C1 segment of cervical spinal cord (tissue), 14 donors: ENCODE results near the gene TRIM41.
"Not testable (repeated sequence)": the region's sequence is repeated elsewhere in the genome, so short reads cannot be mapped to it uniquely, and the experiment has no call there.

ENCODE experiments used
- DNase-seq, 14 donors: peaks; one replicate each; lab custom pipeline; 2025; lab: John Stamatoyannopoulos, UW

TRIM41 gene

DNA sequence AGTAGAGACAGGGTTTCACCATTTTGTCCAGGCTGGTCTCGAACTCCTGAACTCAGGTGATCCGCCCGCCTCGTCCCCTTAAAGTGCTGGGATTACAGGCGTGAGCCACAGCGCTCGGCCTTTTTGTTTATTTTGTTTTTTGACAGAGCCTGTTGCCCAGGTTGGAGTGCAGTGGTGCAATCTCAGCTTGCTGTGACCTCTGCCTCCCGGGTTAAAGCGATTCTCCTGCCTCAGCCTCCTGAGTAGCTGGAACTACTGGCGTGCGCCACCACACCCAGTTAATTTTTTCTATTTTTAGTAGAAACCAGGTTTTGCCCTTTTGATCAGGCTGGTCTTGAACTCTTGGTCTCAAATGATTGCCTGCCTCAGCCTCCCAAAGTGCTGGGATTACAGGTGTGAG, 12.9 kb upstream of the TRIM41 start:
- DNase-seq, result not testable (repeated sequence)

DNA sequence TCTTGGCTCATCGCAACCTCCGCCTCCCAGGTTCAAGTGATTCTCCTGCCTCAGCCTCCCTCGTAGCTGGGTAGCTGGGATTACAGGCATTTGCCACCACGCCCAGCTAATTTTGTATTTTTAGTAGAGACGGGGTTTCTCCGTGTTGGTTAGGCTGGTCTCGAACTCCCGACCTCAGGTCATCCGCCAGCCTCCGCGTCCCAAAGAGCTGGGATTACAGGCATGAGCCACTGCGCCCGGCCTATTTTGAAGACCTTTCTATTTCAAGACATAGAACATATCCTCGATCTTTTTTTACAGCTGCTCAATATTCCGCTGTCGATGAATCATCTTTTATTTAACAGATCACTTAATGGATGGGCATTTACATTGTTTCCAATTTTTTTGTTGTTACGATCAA, 12.4 kb upstream of the TRIM41 start:
- DNase-seq, result not testable (repeated sequence)

DNA sequence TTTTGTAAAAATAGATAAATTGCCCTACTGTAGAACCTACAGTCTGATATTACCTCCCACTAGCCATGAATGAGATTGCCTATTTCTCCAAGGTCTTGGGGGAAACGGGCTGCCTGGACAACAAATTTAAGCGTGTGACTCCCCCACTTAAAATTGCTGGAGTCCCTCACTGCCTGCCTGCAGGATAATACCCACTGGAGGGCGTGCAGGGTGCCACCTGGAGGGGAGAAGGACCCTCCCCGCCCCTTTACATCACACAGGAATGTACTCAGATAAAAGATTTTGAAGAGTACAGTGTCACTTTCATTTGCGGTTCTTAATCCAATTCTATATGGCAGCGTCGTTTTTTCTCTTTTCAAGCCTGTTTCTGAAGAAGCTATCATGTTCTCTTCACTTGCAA, 11.9 kb upstream of the TRIM41 start:
- no peak for DNase-seq

DNA sequence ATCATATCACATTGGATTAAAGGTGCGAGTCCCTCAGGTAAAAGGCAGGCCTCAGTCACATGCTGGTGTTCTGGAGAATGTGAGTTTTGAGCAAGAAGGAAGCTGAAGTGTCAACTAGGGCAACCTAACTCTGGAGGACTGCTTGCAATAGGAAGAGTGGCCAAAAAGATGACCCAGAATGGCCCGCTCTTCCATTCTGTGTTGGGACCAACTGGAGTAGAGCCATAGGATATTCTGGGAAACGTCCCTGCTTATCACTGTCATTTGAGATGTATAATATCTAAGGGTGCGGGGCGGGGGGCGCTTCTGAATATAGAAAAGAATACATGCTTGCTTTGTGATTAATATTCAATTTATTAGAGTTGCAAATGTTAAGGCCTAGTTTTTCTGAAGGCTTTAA, 11.0 kb upstream of the TRIM41 start:
- no peak for DNase-seq

DNA sequence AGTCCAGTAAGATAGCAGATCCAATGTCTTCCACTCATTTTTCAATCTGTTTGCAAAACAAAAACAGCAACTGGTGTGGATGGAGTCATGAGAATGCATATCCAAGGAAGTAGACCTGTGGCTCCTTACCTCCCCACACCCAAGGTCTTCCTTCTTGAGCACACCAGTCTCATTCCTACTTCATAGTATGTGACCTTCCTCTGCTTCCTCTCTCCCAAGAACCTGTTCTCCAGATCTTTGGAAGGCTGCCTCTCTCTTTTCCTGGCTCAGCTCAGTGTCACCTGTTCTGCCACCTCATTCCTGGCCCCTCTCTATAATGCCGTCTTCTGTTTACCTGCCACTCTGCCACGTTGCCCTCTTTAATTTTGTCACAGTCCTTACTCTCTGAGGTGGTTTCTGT, 10.1 kb upstream of the TRIM41 start:
- DNase-seq, result no peak

DNA sequence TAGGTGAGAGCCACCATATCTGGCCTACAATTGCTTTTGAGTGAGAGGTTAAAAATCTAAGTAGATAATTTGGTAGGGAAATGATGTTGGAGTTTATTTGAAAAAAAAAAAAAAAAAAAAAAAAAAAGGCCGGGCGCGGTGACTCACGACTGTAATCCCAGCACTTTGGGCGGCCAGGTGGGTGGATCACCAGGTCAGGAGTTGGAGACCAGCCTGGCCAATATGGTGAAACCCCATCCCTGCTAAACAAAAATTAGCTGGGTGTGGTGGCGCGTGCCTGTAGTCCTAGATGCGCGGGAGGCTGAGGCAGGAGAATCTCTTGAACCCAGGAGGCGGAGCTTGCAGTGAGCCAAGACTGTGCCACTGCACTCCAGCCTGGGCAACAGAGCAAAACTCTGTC, 8.8 kb upstream of the TRIM41 start:
- not testable (repeated sequence) for DNase-seq

DNA sequence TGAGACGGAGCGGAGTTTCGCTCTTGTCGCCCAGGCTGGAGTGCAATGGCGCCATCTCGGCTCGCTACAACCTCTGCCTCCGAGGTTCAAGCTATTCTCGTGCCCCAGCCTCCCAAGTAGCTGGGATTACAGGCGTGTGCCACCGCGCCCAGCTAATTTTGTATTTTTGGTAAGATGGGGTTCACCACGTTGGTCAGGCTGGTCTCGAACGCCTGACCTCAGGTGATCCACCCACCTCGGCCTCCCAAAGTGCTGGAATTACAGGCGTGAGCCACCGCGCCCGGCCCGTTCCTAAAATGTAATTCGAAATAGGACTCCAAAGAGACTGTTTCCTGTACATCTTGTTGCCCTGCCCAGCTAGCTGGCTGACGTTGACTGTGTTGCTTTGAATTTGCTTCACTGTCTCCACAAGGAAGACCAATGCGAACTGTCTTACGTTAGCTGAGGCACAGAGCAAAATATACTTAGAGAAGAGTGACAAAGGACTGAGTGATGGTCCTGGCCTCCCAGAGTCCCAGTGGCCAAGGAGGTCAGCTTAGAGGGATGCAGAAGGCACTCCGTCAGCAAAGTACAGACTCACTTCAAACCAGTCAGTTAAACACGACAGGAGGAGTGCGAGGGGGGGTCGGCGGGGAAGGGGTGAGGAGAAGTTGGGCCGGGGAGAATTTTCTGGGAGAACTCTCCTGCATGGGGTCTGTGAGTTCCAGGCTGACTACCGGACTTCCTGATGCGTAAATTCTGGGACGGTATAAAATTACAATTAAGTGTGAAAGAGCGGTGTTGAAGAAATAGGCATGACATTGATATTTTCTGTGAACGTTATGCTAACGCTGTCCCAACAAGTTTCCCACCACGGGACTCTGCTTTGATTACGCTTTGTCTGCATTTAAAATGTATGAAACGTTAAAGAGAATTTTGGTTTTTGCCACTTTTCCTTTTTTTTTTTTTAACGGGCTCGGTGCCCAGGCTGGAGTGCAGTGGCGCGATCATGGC, 6.8 kb upstream of the TRIM41 start:
- no peak for DNase-seq

DNA sequence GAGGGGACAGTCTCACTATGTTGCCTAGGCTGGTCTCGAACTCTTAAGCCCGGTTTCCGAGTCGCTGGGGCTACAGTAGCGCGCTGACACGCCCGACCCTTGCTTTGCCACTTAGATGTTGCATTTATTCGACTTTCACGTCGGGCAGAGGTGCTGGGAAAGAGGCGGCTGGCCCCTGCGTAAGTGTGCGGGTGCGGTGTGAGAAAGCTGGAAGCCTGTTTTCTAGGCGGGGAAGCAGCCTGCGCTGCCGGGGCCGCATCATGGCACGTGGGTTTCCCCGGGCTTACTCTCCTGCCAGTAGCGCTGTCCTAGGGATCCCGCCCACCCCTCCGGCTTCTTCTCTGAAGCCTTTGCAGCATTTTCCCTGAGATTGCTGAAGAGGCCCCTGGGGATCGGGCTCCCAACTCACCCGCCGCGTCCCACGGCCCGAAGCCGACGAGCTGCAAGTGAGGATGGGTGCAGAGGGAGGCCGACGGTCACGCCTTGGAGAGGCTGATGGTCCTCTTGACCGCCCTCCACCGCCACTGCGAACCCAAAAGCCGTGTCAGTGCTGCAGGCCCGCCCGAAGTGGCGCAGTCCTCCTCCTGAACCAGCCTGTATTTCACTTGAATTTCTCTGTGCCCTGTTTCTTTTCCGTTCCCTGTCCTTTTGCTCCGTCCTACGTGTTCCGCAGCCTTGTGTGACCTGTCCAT, 5.8 kb upstream of the TRIM41 start:
- DNase-seq, result no peak

DNA sequence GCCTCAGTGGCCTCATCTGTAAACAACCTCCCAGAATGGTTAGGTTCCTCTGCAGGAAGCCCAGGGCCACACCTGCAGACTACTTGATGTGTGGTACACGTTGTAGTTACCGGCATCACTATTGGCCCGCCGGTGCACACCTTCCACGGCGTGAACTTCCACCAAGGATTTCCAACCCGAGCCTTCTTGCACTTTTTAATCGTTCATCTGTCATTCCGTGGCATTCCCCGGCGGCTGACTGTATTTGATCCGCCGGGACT, 5.3 kb upstream of the TRIM41 start:
- no peak for DNase-seq

DNA sequence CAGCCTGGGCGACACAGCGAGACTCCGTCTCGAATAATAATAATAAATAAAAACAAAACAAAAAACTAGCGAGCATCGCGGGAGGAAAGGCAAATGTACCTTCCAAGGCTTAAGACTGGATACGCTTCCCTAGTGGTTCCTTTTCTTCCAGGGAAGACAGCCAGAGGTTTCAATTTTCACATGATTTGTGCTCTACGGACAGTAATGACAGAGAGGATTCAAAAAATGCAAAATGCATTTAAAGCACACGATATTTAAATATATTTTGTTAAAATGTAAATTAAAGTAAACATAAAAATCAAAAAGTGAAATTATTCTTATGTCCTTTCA, 4.3 kb upstream of the TRIM41 start:
- DNase-seq, result no peak

DNA sequence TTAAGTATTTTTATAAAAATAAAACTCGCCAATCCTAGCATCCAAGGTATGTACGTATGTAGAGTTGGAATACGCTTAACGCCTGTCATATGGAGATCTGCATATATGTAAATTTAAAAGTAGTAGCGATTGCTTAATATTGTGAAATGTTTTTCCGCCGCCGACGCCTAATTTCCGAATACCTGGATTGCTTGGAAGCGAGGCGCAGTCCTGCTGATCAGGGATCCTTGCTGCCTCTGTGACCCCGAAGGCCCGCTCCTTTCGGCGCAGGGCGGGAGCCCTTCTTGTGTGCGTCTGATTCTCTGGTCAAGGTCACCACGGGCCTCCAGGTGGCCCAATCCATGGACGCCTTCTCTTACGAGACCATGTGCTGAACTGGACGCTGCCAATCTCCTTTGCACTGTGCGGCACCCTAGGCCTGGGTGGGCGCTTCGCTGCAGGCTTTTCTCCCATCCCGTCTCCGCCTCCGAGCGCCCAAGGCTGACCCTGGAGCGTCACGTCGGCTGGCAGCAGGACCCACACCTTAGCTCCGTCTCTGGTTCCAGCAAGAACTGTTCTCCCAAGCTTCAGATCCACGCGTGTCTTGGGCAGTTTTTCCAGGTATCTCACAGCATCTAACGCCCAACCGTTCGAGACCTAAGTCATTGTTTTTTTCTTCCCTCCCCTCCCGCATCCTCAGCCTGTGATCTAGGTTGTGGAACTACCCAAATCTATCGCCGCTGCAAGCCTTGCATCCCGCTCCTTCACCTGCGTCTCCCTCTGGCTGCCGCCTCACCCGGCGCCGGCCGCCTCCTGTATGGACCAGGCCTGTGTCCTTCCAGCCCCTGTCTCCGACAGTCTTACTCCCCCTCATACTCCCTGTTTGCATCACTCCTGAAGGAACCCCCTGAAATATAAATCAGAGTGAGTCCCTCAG, 3.6 kb upstream of the TRIM41 start:
- no peak for DNase-seq

DNA sequence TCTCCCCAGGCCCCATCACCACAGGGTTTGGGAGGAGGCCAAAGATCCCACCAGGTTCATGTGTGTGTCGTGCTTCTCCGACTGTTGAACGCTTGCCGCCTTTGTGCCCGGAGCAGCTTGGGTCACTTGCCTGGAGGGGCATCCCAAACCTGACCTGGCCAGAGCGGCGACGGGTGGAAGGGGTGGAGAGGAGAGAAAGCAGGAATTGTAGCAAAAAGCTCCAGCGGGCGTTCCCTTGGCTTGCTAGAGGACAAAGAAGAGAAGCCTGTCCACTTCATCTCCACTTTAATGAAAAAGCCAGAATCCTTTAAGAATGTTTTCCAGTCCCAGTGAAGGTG, 2.9 kb upstream of the TRIM41 start:
- DNase-seq, result no peak

DNA sequence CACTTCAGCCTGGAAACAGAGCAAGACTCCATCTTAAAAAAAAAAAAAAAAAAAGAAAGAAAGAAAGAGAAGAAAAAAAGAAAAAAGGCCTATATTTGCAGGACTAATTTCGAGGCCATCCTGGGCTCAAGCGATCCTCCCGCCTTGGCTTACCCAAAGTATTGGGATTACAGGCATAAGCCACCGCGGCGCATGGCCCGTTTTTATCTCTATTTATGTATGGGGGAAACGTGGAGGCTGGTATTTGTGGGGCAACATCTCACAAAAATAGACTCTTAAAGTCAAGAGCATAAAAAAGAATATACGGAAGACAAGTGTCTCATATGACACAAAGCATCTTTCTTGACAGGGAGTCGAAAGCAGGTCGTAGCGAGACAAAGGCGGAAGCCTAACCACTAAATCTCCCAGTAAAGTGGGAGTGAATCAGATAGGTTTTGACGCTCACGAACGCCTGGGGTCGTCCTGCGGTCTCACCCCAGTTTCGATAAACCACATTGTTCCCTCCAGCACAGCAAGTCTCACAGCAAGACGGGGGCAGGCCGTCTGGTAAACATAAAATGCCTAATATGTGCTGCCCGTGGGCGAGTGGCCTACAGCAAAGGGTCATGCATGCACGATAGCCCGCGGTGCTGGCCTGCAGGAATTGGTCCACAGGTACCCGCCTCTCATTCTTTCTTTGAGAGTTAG, 1.8 kb upstream of the TRIM41 start:
- no peak for DNase-seq

DNA sequence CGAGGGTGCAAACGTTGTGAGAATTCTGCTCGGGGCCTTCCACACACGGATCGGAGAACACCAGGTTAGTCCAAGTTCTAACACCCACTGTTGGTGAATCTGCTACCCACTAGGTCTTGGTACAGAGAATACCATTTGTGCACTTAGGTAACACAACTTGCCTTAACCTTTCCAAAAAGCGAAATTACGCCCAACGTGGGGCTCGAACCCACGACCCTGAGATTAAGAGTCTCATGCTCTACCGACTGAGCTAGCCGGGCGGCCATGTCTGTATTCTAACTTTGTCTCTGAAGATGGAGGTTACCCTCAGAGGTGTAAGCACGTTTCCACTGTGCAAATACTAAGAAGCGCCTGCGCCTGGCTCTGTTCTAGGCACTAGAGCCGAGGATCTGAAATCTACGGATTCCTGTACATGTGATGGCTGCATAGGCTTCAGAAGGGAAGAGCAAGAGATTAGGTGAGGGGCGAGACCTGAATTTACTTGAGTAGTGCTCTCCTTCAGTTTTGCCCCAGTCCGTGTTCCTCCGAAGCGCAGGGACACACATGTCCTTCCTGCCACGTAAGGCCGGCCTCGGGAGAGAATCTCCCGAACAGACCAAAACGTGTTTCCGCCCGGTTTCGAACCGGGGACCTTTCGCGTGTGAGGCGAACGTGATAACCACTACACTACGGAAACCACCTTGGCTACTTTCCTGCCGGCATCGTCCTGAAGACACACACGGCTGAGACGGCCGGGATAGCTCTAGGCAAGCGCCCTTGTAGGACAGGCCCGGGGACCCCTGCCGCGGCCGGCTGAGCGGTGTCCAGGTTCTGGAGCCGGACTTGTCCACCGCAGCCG, 1.1 kb upstream of the TRIM41 start:
- no peak for DNase-seq

DNA sequence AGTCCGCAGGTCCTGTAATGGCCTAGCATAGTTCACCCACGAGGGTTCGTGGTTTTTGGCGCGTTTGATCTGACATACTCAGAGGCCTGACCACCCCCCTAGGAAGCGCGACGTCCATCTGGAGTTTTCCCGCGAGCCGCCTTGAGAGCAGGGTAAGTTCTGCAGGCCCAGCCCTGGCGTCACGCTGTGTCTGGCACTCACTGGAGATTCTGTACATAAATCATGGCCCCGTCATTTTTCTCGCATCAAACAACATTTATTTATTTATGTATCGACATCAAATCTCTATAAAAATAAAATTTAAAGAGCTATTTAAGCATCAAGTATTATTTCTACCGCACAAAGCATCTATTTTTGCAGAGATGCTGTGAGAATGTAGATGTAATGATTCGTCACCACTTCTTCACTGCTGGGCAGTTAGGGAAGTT, 437 bp upstream of the TRIM41 start:
- DNase-seq, result no peak

DNA sequence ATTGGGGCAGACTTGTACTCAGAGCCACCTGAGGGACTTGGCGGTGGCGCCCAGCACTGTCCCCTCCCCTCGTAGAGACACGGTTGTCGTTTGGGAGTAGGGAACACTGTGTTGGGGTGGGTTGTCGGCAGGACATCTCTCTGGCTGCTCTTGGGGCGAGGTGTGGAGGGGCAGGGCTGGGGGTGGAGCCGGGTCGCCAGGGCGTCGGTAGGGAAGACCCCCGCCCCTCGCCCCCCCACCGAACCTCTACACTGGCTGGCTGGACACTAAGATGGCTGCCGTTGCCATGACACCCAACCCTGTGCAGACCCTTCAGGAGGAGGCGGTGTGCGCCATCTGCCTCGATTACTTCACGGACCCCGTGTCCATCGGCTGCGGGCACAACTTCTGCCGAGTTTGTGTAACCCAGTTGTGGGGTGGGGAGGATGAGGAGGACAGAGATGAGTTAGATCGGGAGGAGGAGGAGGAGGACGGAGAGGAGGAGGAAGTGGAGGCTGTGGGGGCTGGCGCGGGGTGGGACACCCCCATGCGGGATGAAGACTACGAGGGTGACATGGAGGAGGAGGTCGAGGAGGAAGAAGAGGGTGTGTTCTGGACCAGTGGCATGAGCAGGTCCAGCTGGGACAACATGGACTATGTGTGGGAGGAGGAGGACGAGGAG, 778 bp downstream of the TRIM41 start:
- DNase-seq, result no peak

DNA sequence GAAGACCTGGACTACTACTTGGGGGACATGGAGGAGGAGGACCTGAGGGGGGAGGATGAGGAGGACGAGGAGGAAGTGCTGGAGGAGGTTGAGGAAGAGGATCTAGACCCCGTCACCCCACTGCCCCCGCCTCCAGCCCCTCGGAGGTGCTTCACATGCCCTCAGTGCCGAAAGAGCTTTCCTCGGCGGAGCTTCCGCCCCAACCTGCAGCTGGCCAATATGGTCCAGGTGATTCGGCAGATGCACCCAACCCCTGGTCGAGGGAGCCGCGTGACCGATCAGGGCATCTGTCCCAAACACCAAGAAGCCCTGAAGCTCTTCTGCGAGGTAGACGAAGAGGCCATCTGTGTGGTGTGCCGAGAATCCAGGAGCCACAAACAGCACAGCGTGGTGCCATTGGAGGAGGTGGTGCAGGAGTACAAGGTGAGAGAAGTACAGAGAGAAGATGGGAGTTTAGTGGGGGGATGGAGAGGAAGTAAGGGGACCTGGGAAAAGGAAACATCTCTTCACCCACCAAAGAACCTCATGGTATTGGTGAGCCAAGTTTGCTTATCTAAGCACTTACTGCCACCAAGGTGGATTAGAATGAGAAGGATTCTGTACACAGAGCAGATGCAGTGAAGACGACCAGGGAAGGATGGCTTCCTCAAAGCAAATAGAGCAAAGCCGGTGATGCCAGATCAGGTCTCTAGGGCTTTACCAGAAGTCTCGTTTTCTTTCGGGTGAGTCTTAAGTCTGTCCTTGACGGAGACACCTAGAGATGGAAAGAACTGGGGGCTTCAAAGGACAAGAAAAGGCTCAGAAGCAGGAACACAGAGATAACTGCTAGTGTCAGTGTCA, 1.5 kb downstream of the TRIM41 start:
- DNase-seq, result no peak

DNA sequence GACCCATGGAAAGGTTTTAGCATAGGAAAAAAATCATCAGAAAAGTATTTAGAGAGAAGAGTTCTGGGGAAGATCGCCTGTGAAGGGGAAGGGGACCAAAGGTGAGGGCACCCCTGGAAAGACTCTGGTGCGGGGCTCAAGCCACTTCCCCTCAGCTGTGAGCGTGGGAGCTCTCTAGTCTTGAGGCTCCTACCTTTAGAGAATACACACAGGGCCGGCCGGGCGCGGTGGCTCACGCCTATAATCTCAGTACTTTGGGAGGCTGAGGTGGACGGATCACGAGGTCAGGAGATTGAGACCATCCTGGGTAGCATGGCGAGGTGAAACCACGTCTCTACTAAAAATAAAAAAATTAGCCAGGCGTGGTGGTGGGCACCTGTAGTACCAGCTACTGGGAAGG, 6.9 kb downstream of the TRIM41 start:
- DNase-seq, result no peak

DNA sequence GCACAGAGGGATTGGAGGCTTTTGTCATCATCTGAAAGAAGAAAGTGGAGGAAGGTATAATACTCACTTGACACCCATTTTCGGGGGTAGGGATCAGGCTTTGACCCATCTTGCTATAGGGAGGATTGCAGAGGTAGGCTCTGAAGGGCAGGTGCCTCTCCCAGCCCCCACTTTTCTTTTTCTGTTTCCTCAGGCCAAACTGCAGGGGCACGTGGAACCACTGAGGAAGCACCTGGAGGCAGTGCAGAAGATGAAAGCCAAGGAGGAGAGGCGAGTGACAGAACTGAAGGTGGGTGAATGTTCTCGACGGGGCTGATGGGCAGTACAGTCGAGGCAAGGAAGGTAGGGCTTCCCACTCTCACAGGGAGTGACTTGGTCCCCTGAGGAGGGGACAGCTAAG, 7.5 kb downstream of the TRIM41 start:
- no peak for DNase-seq
